AML-193 (cell line): ENCODE data around the gene TNFRSF8.
A peak's percentile ranks its signal among the peaks of the same experiment; 100 is the strongest.
"Not testable (repeated sequence)": the region's sequence is repeated elsewhere in the genome, so short reads cannot be mapped to it uniquely, and the experiment has no call there.

Experiments used
- DNase-seq, 2 experiments: peaks; one replicate each; lab custom pipeline; 2025; lab: John Stamatoyannopoulos, UW

TNFRSF8 gene

DNA sequence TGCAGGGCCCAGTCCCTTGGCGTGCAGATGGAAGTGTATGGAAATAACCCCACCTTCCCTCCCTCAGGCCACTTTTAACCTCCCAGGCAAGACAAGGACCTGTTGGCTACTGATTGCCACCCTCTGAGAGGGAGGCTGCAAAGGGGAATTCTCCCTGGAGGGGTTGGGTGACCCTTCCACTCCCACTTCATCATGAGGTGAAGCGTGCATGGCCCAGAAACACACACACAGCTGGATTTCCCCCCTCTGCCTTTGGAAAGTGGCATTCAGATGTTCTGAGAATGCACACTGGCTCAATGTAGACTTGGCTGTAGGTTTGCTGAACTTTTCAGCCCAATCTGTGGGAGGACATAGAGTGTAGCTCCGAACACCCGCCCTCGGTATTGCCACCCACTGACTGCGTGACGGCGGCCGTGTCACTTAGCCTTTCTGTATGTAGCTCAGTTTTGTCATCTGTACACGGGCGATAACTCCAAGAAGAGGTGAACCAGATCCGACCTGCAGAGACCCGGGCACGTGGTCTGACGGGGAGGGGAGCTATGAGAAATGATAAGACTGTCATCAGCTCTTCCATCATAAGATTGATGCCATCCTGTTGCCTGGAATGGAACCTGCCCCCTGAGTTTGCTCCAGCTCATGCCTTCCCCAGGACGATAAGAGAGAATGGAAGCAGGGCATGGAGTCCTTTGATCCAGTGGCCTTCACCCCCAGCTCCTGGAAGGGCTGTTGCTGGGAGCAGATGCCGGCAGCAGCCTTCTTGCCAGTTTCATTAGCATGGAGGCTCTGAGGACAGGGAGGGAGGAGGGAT, 24.5 kb upstream of the TNFRSF8 start:
- no peak for DNase-seq

DNA sequence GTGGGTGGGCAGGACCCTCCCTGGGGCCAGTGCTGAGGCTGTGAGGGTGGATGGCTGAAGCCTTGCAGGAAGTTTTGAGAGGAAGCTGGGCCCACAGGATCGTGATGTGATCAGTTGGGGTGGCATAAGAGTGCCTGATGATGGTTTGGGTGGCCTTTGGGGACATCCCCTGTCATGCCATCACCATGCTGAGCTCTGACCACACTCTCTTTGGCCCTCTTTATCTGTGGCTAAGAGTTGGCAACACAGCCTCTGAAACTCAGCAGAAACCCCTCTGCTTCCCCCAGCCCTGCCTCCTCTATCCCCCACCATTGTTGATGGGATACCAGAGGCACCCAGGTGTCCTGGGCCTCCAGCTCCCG, 24.0 kb upstream of the TNFRSF8 start:
- DNase-seq: no peak

DNA sequence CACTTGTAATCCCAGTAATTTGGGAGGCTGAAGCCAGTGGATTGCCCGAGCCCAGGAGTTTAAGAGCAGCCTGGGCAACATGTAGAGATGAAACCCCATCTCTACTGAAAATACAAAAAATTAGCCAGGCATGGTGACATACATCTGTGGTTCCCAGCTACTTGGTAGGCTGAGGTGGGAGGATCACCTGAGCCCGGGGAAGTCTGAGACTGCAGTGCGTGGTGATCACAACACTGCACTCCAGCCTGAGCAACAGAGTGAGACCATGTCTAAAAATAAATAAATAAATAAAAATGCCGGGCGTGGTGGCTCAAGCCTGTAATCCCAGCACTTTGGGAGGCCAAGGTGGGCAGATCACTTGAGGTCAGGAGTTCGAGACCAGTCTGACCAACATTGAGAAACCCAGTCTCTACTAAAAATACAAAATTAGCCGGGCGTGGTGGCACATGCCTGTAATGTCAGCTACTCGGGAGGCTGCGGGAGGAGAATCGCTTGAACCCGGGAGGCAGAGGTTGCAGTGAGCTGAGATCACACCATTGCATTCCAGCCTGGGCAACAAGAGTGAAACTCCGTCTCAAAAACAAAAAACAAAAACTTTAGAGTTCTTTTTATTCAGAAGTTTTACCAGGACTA, 23.2 kb upstream of the TNFRSF8 start:
- not testable (repeated sequence) for DNase-seq

DNA sequence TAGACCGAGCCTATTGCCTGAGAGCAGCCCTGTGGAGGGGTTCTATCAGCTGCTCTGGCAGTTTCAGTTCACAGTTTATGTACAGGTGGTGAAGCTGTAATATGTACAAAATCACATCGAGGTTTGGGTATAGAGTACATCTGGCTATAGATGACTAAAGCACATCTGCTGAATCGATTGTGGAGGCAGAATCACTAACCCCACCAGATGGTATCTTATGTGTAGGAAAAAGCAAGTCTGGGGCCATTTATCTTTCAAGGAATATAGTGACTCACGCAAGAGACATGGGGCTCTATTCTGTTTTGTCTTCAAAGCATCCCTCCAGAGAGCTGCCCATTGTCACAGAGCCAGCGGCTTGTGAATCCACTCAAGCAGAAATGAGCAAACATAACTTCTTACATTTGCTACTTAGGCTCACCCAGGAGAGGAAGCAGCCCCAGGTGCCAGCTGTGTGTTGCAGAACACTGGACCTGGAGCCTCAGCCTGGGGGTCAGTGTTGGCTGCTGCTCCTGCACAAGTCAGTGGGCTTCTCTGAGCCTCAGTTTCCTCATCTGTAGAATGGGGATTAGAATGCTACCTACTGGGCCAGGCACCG, 22.5 kb upstream of the TNFRSF8 start:
- no peak for DNase-seq

DNA sequence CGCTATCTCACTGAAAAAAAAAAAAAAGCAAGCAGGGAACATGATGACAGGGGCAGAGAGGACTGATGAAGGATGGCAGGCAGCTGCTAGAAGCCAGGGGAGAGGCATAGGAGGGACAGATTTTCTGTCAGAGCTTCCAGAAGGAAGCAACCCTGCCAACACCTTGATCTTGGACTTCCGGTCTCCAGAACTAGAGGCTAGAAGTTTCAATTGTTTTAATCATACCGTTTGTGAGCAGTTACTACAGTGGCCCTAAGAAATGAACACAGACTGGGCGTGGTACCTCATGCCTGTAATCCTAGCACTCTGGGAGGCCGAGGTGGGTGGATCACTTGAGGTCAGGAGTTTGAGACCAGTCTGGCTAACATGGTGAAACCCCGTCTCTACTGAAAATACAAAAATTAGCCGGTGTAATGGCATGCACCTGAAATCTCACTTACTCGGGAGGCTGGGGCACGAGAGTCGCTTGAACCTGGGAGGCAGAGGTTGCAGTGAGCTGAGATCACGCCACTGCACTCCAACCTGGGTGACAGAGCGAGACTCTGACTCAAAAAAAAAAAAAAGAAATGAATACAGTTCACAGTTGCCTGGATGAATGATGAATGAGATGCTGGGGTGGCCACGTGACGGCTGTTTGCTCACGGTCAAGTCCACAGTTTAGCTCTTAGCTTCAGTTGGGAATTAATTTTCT, 18.8 kb upstream of the TNFRSF8 start:
- not testable (repeated sequence) for DNase-seq

DNA sequence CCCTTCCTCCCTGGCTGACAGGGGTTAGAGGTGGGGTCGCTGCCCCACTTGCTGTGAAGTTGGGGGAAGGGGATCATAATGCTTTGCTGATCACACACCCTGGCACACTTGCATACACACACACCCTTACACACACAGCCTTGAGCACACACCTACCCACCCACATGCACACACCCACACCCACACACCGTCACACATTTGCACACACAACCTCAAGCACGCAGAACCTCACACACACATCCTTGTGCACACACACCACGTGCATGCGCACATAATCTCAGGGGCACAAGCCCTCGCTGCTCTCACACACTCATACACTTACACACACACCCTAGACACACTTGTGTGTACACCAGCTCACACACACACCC, 16.4 kb upstream of the TNFRSF8 start:
- DNase-seq: no peak

DNA sequence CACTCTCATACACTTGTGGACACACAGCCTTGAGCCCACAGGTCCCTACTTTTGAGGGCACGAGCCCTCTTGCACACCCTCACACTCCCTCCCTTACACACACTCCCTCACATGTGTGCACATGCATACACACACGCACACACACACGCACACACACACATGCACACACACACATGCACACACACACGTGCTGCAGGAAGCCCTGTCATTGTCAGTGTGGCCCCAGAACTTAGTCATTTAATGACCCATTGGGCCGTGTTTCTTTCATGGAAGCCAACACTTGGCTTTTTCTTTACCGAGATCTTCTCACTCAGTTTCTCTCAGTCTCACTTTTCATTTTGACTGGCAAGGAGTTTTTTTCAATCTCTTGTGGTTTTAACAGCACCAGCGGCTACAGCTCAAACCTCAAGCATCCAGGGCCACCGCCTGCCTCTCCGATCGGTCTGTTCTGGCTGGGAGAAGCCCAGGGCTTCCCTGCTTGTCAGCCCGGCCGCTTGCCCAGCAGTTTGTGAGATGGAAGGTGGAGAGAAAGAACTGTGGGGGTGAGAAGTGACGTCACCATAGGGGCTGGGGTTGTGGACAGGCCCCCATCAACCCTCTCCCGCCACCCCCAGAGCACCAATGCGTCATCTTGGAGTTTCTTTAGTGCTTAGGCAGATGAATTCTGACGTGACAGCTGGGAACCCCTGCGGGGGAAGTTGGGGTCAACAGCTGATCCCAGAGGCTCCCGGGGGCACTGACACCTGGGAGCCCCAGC, 15.8 kb upstream of the TNFRSF8 start:
- no peak for DNase-seq

DNA sequence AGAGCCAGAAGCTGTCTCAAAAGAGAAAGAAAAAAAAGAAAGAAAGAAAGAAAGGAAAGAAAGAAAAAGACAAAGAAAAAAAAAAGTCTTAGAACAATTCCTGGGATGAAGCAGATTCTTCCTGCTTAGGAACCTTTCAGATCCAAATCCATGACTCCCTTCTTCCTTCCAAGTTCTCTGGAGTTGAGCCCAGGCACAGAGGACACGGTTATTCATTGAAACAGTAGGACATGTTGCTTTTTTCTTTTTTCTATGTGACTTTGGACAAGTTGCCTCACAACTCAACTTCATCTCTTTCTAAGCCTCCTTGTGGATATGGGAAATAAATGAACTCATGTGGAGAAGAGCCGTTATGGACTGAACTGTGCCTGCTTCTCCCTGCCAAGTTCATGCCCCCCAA, 14.7 kb upstream of the TNFRSF8 start:
- DNase-seq: no peak

DNA sequence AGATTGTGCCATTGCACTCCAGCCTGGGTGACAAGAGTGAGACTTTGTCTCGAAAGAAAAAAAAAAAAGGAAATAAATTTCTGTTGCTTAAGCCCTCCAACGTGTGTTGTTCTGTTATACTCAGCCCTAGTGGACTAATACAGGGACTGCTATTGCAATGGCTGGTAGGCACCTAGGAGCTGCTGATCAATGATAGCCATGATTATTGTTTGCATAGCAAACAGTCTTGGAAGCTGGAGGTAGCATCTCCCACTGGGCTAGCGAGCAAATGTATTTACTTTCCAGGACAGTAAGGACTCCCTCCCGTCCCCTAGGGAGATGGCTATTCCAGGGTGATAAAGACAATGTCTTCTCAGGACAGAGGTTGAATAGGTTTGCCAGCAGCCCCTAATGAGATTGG, 13.5 kb upstream of the TNFRSF8 start:
- DNase-seq: peak; percentile 32 to 44

DNA sequence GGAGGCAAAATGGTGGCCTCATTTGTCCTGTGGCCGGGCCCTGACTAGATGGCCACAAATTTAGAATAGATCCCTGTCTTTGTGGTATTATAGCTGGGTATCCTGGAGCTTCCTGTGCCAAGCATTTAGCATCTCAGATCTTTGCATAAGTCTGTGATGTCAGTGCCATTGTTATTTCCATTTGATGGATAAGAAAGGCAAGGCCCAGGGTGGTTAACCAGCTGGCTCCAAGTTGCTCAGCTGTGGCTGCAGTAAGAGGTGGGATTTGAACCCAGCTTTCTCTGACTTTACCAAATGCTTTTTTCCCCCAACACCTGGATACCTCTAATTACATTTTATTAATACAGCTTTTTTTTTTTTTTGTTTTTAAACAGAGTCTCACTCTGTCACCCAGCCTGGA, 11.7 kb upstream of the TNFRSF8 start:
- no peak for DNase-seq

DNA sequence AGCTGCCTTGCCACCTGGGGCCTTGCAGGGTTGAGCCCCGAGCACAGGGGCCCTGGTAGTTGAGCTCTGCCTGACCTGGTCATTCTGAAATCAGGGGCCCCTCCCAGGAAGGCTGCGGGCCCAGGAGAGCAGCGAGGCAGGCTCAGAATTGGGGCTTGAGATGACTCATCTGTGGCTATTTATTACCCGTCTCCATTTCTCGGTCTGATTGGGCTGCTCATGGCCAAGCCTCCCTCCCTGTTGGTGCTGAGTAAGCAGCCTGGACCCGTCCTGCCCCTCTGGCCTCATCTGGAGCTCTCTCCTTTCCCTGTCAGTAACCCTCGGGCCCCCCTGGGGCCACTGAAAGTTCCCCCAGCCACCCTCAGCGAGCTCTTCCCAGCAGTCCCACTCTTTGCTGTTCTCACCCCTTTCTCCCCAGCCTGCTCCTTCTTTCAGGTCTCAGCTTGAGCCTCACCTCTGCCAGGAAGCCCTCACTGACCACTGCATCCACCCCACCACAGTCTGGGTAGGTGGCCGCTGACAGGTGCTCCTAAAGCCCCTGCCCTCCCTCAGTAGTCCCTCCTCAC, 11.0 kb upstream of the TNFRSF8 start:
- peak; percentile 33 to 41 for DNase-seq

DNA sequence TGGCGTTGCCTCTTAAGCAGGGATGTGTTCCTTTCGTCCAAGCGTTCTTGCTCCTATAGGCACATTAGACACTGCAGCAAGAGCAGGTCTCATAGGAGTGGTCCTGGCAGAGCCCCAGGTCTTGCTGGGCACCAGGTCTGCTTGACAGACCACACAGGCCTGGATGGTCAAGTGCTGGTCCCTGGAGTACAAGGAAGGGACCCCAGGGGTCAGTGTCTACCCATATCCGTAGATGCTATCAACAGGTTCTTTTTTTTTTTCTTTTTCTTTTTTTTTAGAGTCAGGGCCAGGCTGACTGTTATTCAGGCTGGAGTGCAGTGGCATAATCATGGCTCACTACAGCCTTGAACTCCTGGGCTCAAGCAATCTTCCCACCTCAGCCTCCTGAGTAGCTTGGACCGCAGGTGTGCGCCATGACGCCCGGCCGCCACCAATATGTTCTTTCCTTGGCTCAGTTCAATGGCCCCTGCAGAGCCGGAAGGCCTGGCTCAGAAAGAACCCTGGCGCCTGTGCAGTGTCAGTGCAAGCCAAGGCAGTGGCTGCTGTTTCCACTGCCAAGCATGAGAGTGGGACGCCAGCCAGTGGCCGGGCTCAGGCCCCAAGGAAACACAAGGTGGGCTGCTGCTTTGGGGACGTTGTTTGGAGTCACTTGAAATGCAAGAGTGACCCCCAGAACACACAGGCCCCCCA, 10.0 kb upstream of the TNFRSF8 start:
- no peak for DNase-seq

DNA sequence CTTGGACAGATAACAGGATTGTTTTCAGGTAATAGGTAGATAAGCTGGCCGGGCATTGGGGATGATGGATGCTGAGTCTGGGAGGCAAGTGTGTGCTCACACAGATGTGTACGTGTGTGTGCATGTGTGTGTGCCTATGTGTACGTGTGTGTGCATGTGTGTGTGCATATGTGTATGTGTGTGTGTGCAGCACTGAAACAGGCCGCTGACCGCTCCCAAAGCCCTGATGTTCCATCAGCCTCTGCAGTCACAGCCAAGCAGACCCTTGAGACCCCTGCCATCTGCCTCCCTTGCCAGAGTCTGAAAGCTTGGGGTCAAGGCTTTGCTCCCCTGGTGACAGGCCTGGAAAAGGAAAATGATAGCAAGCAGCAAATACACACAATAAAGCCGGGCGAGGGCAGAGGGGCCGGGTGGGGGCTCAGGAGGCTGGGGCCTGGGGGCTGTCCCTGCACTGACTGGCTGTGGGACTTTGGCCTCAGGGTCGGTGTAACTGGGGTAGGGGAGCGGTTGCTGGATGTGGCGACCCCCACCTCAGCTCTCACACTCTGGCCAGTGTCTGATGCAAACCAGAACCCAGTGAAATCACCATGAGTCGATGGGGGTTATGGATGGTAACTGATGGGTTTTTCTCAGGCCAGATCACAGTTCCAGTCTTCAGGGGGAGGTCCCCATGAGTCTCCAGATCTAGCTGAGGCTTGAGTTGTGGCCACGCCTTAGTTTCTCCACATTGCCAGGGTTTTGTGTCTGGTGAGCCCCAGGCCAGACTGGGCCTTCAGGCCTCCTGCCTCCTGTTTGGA, 9.2 kb upstream of the TNFRSF8 start:
- no peak for DNase-seq

DNA sequence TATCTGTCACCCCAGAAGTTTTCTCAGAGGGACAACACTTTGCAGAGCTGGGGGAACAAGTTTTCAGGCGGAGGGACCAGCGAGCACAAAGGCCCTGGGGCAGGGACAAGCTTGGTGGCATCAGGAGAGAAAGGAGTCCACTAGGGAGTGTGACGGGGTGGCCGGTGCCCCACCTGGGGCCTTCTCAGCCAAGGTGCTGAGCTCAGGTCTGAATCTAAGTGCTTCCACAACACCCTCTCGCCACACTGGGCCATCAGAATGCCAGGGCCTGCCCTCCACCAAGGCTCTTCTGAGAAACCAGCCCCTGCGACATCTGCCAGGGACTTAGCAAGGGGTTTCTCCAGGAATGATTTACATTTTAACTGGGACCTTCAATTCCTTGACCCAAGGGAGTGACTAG, 7.8 kb upstream of the TNFRSF8 start:
- no peak for DNase-seq

DNA sequence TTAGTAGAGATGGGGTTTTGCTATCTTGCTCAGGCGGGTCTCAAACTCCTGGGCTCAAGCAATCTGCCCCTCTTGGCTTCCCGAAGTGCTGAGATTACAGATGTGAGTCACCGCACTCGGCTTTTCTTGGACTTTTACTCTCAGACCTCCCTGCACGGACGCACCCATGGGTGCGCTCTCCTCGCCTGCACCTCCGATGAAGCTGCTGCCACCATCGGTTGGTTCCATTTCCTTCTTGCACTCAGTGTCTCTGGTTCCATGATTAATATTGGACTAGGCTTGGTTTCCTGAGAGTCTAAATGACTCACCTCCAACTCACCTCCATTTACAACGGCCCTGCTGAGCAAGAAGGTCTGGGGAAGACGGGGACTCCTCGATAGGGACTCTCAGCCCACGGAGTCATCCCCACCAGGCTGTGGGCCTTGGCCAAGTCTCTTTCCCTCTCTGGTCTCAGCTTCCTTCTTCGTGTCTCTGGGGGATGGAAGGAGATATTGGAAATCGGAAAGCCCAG, 6.7 kb upstream of the TNFRSF8 start:
- DNase-seq: no peak

DNA sequence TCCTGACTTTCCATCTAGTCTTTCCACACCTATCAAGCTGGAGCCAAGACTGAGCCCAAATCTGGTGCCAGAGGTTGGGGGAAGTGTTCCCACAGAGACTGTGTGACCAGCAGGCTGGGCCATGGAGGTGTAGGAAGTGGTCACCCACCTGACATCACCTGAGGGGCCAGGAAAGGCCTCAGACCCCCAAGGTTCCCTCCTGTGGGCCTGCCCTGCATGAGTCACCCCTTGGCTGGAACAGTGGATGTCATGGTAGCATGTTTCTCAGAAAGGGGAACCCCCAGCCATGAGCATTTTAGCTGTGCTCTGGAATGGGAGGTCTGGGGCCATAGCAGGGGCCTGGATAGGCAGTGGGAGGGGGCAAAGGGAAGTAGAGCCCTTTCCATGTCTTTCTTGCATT, 5.7 kb upstream of the TNFRSF8 start:
- DNase-seq: no peak

DNA sequence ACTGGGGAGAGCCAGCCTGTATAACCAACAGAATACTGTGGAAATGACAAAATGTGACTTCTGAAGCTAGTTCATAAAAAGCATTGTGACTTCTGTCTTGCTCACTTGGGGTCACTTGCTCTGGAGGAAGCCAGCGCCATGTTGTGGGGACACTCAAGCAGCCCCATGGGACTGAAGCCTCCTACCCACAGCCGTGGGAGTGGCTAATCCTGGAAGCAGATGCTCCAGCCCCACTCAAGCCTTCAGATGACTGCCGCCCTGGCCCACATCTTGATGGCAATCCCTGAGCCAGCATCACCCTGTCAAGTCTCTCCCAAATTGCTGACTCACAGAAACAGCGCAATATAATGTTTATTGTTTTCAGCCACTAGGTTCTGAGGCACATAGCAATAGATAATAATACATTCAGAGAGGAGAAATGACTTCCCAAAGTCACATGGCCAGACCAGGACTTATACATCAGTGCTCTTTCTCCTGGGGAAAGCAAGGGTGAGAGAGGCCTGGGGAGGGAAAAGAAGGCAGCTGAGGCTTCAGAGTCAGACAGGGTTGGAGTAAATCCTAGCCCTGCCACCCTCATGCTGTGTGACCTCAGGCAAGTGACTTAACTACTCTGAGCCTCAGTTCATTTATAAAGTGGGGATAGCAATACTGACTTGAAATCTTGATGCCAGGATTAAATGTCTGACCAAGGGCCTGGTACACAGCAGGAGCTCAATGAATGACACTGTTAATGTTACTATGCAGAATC, 5.0 kb upstream of the TNFRSF8 start:
- no peak for DNase-seq

DNA sequence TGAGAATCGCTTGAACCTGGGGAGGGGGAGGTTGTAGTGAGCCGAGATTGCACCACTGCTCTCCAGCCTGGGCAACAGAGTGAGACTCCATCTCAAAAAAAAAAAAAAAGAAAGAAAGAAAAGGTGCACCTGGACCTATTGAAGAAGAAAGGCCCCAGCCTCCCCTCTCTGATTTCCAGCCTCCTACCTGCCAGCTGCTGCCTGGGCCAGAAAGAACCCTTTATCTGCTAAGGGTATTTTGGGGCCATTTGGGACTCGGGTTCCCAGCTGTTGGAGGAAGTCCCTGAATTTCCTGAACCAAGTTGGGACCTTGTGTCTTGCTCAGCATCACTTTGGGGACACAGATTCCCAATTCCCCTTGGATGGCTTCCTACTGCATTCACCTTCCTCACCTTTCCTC, 3.9 kb upstream of the TNFRSF8 start:
- no peak for DNase-seq

DNA sequence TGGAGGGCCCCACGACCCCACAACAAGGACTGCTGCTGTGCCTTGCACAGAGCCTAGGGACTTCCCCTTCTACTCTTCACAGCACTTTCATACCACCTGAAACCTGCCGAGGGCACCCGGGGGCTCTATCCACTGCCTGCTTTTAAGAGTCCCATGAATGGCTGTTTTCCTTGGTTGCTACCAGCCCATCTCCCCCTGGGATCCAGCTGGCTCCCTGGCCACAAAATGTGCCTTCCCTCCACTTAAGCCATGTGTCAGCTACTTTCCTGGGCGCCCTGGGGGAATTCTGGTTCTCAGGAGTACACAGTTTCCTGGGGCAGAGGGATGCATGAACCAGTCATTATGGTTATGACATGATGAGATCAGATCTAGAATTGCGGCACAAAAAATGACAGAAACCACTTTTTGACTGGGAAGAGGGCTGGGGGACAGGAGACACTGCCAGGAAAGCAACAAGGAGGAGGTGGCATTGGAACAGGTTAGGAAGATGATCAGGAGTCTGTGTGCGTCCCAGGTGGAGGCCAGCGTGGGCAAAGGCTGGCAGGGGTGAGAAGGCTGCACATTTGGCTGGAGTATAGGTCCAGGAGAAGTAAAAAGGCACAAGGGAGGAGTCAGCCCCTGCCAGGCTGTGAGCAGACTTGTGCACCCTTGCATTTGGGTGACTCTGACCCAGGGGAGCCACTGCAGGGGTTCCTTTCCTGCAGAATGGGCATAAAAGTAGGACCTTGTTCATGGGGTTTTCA, 3.2 kb upstream of the TNFRSF8 start:
- DNase-seq: no peak
